Endothelial cell of umbilical vein (primary cell): ENCODE data around the gene R3HDM2. TPM values are rescaled to one million over a fixed set of nuclear protein-coding genes. Genes with fewer than 3 reads are reported as not detected.

Experiments
- BruUV-seq: library from RNA; stranded (reverse); fragments of 400-500 nt; replicated peaks from 2 replicates; lab custom pipeline; 2021; lab: Mats Ljungman, UMichigan
- CTCF ChIA-PET: fragments of 300-600, 350-600 bp; sonication (Branson Sonifier 250); formaldehyde crosslinking; loops from one replicate; lab custom pipeline; 2021; ENCODE audit warnings: antibody characterized with exemption, inconsistent platforms; lab: Charles Lee
- POLR2A ChIA-PET: fragments of 300-600, 350-600 bp; sonication (Branson Sonifier 250); formaldehyde crosslinking; loops from one replicate; lab custom pipeline; 2021; ENCODE audit warnings: antibody characterized with exemption, inconsistent platforms; lab: Charles Lee
- DNase-seq: peaks from one replicate; pipeline ENCODE4 v3.0.0-alpha.2; 2011; ENCODE audit warnings: low read depth, low spot score
- FAIRE-seq: peaks from 2 replicates; lab custom pipeline; 2011; peaks lifted over from hg19 to GRCh38; lab: Jason Lieb, UNC
- H2AFZ ChIP-seq: 2 replicates; pipeline ENCODE4 v1.6.0; 2012; ENCODE audit warnings: low read depth, low read length, control low read depth, inconsistent platforms
- H3K27ac ChIP-seq: 2 replicates; pipeline ENCODE4 v1.5.1; 2011; ENCODE audit warnings: low read depth, mild to moderate bottlenecking, control low read depth, low read length, moderate library complexity; ENCODE audit not compliant: insufficient read depth
- H3K27me3 ChIP-seq, 2 experiments: 2 replicates each; pipeline versions ENCODE4 v1.6.0 to v1.6.1; 2011; ENCODE audit warnings: low read length in 2 of 2, mixed read lengths in 1 of 2; ENCODE audit not compliant: control insufficient read depth in 2 of 2, insufficient read depth in 2 of 2
- H3K36me3 ChIP-seq, 2 experiments: 2 replicates in 1 of 2; 3 replicates in 1 of 2; pipeline ENCODE4 v1.5.1; 2011; ENCODE audit warnings: low read length in 2 of 2, mild to moderate bottlenecking in 1 of 2, moderate library complexity in 1 of 2; ENCODE audit not compliant: control insufficient read depth in 2 of 2, insufficient read depth in 2 of 2; ENCODE audit errors: extremely low read depth in 1 of 2
- H3K4me1 ChIP-seq: 3 replicates; pipeline ENCODE4 v1.5.1; 2011; ENCODE audit warnings: mild to moderate bottlenecking, low read length; ENCODE audit not compliant: control insufficient read depth, insufficient read depth; ENCODE audit errors: extremely low read depth
- H3K4me2 ChIP-seq: 2 replicates; pipeline ENCODE4 v1.6.1; 2011; ENCODE audit warnings: low read length, control low read depth, mixed read lengths; ENCODE audit not compliant: insufficient read depth
- H3K4me3 ChIP-seq, 3 experiments: fragments of 200-600 bp in 1 of 3; sonication (generic), shearing (Covaris generic) in 1 of 3; replicated peaks in 1 of 3; 2 replicates each; pipeline ENCODE4 v1.5.1; 2011 to 2016; ENCODE audit warnings: control low read depth in 3 of 3, low read length in 3 of 3, mild to moderate bottlenecking in 2 of 3, inconsistent platforms in 1 of 3, low read depth in 1 of 3, moderate library complexity in 1 of 3; ENCODE audit not compliant: insufficient read depth in 1 of 3
- H3K79me2 ChIP-seq: 2 replicates; pipeline ENCODE4 v1.6.0; 2012; ENCODE audit warnings: low read length, inconsistent platforms; ENCODE audit not compliant: control insufficient read depth, insufficient read depth
- H3K9ac ChIP-seq: replicated peaks from 2 replicates; pipeline ENCODE3; 2011; ENCODE audit warnings: low read length, control low read depth; ENCODE audit not compliant: insufficient read depth; ENCODE audit errors: extremely low read depth
- H3K9me1 ChIP-seq: replicated peaks from 3 replicates; pipeline ENCODE4 v1.6.0; 2011; ENCODE audit warnings: mild to moderate bottlenecking, low read length; ENCODE audit not compliant: control insufficient read depth, insufficient read depth; ENCODE audit errors: extremely low read depth
- H3K9me3 ChIP-seq: replicated peaks from 2 replicates; pipeline ENCODE4 v1.5.1; 2012; ENCODE audit warnings: low read length, inconsistent platforms; ENCODE audit not compliant: control insufficient read depth, insufficient read depth
- H4K20me1 ChIP-seq: replicated peaks from 2 replicates; pipeline ENCODE3; 2011; ENCODE audit warnings: mild to moderate bottlenecking, low read length; ENCODE audit not compliant: control insufficient read depth, insufficient read depth; ENCODE audit errors: extremely low read depth
- EZH2 ChIP-seq: IDR thresholded peaks from 2 replicates; pipeline ENCODE4 v1.6.1; 2012; ENCODE audit warnings: borderline replicate concordance, low read depth, mild to moderate bottlenecking, moderate library complexity, low read length, inconsistent platforms; ENCODE audit not compliant: severe bottlenecking
- FOS ChIP-seq: IDR thresholded peaks from 2 replicates; pipeline ENCODE4 v1.6.1; 2011; ENCODE audit warnings: mild to moderate bottlenecking, low read length, moderate library complexity, borderline replicate concordance; ENCODE audit not compliant: insufficient read depth
- GATA2 ChIP-seq: IDR thresholded peaks from 2 replicates; pipeline ENCODE4 v1.7.0; 2011; ENCODE audit warnings: low read depth, mild to moderate bottlenecking, moderate library complexity, mixed read lengths, low read length; ENCODE audit not compliant: insufficient read length, insufficient read depth
- JUN ChIP-seq: IDR thresholded peaks from 2 replicates; pipeline ENCODE4 v1.6.1; 2011; ENCODE audit warnings: borderline replicate concordance, low read depth; ENCODE audit not compliant: insufficient read length, insufficient read depth
- MYC ChIP-seq: IDR thresholded peaks from one replicate; pipeline ENCODE4 v1.6.1; 2011; ENCODE audit warnings: mild to moderate bottlenecking, low read depth, low read length
- POLR2A ChIP-seq: IDR thresholded peaks from 2 replicates; pipeline ENCODE4 v1.6.1; 2012; ENCODE audit warnings: low read depth, mild to moderate bottlenecking, control low read depth, low read length
- POLR2AphosphoS5 ChIP-seq: IDR thresholded peaks from 2 replicates; pipeline ENCODE4 v1.6.1; 2012; ENCODE audit warnings: low read depth, mild to moderate bottlenecking, control low read depth, low read length, moderate library complexity; ENCODE audit not compliant: insufficient read depth
- dilution Hi-C: fragments of 300-500 bp; cut with MboI; formaldehyde crosslinking; loops from one replicate; pipeline ENCODE4 v1.15.0; 2019; ENCODE audit warnings: low sequenced_read_pairs; ENCODE audit not compliant: extremely low pct_ligation_motif_present
- intact Hi-C: fragments of 100-400 bp; cut with micrococcal nuclease; formaldehyde crosslinking; loops from one replicate; pipeline ENCODE4 v1.10.0; 2022
- polyA plus RNA-seq, 4 experiments: library from polyadenylated mRNA; depleted of rRNA in 3 of 4; stranded (reverse) in 3 of 4; unstranded in 1 of 4; fragments of >200 nt; gene quantifications; 2 replicates each; pipeline versions ENCODE4 v1.2.1 to v1.2.3, GENCODE V29; 2011 to 2012; ENCODE audit warnings: missing spikeins in 1 of 4
- total RNA-seq: library from RNA; stranded (reverse); gene quantifications from 2 replicates; pipeline ENCODE4 v1.2.3, GENCODE V29; 2021
- TF ChIP-seq, protein P1 (sequence below), 2 donors: IDR thresholded peaks; 1 replicate in 1 of 2; 2 replicates in 1 of 2; pipeline ENCODE4 v1.5.1; 2011; ENCODE audit warnings: low read length in 2 of 2, mild to moderate bottlenecking in 2 of 2, moderate library complexity in 2 of 2, control low read depth in 1 of 2, inconsistent platforms in 1 of 2, low read depth in 1 of 2; ENCODE audit not compliant: insufficient read depth in 1 of 2; ENCODE audit errors: extremely low read depth in 1 of 2
- TF ChIP-seq, protein P2 (sequence below): IDR thresholded peaks from 2 replicates; pipeline ENCODE4 v1.6.1; 2011; ENCODE audit not compliant: insufficient read depth, insufficient read length

R3HDM2 gene
- total and polyA plus RNA-seq, 2 donors (not counting 3 experiments of a cell fraction or from before 2014, with no cell fraction given), result 26.1 to 31.3 TPM

DNA sequence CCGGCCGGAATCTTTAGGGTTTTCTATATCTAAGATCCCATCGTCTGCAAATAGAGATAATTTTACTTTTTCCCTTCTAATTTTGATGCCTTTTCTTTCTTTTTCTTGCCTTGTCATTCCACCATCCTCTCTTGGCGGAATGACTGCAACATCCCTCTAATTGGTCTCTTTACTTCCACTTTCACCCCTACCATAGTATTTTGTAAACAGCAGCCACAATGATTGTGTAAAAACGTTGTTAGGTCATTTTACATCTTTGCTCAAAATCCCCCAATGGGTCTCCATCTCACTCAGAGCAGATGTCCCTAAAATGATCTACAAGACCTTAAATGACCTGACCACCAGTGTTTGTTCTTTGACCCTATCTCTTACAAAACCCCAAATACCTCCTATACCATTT is 99.9 kb downstream of the R3HDM2 start:
- Histone ChIP-seq H3K4me1 (no peaks in the 10 kb centered on the region), H3K27ac (no peak overlapping the region), H3K4me3 (no peak overlapping the region), H2AFZ (no peak overlapping the region), H4K20me1 (no peaks in the 10 kb centered on the region), H3K36me3 (no peaks in the 10 kb centered on the region), H3K9me1 (no peaks in the 10 kb centered on the region), H3K9me3 (no peaks in the 10 kb centered on the region), H3K9ac (no peak overlapping the region), H3K27me3 (no peaks in the 10 kb centered on the region), H3K79me2 (no peaks in the 10 kb centered on the region), H3K4me2 (no peak overlapping the region)
- intact Hi-C loops (no loop called here), dilution Hi-C loops (no loop called here)
- ChIA-PET POLR2A (no interaction called here), CTCF (no interaction called here)
- DNase-seq (no peak), FAIRE-seq (no peak)
- BruUV-seq, result no TSS peak
- TF ChIP-seq GATA2 (no peak), JUN (no peak), POLR2A (no peak), EZH2 (no peak), FOS (no peak), MYC (no peak), POLR2AphosphoS5 (no peak)
- TF ChIP-seq, protein P1, sequence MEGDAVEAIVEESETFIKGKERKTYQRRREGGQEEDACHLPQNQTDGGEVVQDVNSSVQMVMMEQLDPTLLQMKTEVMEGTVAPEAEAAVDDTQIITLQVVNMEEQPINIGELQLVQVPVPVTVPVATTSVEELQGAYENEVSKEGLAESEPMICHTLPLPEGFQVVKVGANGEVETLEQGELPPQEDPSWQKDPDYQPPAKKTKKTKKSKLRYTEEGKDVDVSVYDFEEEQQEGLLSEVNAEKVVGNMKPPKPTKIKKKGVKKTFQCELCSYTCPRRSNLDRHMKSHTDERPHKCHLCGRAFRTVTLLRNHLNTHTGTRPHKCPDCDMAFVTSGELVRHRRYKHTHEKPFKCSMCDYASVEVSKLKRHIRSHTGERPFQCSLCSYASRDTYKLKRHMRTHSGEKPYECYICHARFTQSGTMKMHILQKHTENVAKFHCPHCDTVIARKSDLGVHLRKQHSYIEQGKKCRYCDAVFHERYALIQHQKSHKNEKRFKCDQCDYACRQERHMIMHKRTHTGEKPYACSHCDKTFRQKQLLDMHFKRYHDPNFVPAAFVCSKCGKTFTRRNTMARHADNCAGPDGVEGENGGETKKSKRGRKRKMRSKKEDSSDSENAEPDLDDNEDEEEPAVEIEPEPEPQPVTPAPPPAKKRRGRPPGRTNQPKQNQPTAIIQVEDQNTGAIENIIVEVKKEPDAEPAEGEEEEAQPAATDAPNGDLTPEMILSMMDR (IDR thresholded peaks at IDR 0.05; ENCODE audit: extremely low read depth in 1 of 2, insufficient read depth in 1 of 2, low read depth in 1 of 2, low read length in 2 of 2), result no peak
- TF ChIP-seq, protein P2, sequence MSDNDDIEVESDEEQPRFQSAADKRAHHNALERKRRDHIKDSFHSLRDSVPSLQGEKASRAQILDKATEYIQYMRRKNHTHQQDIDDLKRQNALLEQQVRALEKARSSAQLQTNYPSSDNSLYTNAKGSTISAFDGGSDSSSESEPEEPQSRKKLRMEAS, result no peak
